COLO668 (cell line): Measurements from ENCODE around the gene DKC1.
"Not testable (repeated sequence)": the region's sequence is repeated elsewhere in the genome, so short reads cannot be mapped to it uniquely, and the experiment has no call there.

Source experiments
- DNase-seq: peaks from one replicate; lab custom pipeline; 2025; ENCODE audit not compliant: unreplicated experiment; lab: John Stamatoyannopoulos, UW

The DKC1 gene

GRCh38 chrX:154785716-154786115 lies 23.1 kb downstream of the DKC1 start:
- DNase-seq: no peak

- DNase-seq: no peak
Measured at GRCh38 chrX:154791467-154791866, 28.8 kb downstream of the DKC1 start.

- DNase-seq: no peak
Measured at GRCh38 chrX:154791939-154792338, 29.3 kb downstream of the DKC1 start.

GRCh38 chrX:154793084-154793795 lies 30.6 kb downstream of the DKC1 start:
- DNase-seq: no peak

- DNase-seq: no peak
Measured at GRCh38 chrX:154795016-154795415, 32.4 kb downstream of the DKC1 start.

GRCh38 chrX:154797006-154797405 lies 34.3 kb downstream of the DKC1 start:
- no peak for DNase-seq

- DNase-seq: peak; percentile 92
Measured at GRCh38 chrX:154799556-154800348, 37.1 kb downstream of the DKC1 start.

- peak; percentile 53 for DNase-seq
Measured at GRCh38 chrX:154800478-154801210, 38.0 kb downstream of the DKC1 start.

GRCh38 chrX:154802947-154803346 lies 40.3 kb downstream of the DKC1 start:
- DNase-seq: no peak

GRCh38 chrX:154804261-154804956 lies 41.7 kb downstream of the DKC1 start:
- DNase-seq: peak; percentile 16

GRCh38 chrX:154804957-154805695 lies 42.5 kb downstream of the DKC1 start, which contains the start of gene MPP1:
TSS of gene MPP1 (minus strand) at chrX:154805485. CDS start at chrX:154805373, 112 bp downstream.
- DNase-seq: peak; percentile 86

GRCh38 chrX:154805696-154806091 lies 43.0 kb downstream of the DKC1 start:
- DNase-seq: no peak

- DNase-seq: no peak
Measured at GRCh38 chrX:154806837-154807501, 44.3 kb downstream of the DKC1 start.

GRCh38 chrX:154809939-154810665 lies 47.4 kb downstream of the DKC1 start:
- DNase-seq: no peak

- no peak for DNase-seq
Measured at GRCh38 chrX:154812341-154813101, 49.9 kb downstream of the DKC1 start.

- no peak for DNase-seq
Measured at GRCh38 chrX:154813801-154814200, 51.1 kb downstream of the DKC1 start.

GRCh38 chrX:154815274-154815818 lies 52.7 kb downstream of the DKC1 start:
- no peak for DNase-seq

- DNase-seq: not testable (repeated sequence)
Measured at GRCh38 chrX:154816326-154816898, 53.7 kb downstream of the DKC1 start.
